Skin epidermis (tissue), 12 donors: ENCODE results near the gene TRPM8.
A peak's percentile ranks its signal among the peaks of the same experiment; 100 is the strongest.

Experiments
- H3K27ac ChIP-seq, 21 experiments: fragments of 200-600 bp; sonication (generic) in 11 of 21; one replicate each; pipeline ENCODE4 v1.5.0; 2020; ENCODE audit warnings: mild to moderate bottlenecking in 3 of 21, inconsistent platforms in 2 of 21, moderate library complexity in 2 of 21
- H3K4me3 ChIP-seq, 7 experiments: fragments of 200-600 bp; sonication (generic) in 2 of 7; one replicate each; pipeline ENCODE4 v1.5.0; 2020; ENCODE audit warnings: inconsistent platforms in 2 of 7, mild to moderate bottlenecking in 2 of 7, moderate library complexity in 1 of 7

TRPM8 gene

DNA sequence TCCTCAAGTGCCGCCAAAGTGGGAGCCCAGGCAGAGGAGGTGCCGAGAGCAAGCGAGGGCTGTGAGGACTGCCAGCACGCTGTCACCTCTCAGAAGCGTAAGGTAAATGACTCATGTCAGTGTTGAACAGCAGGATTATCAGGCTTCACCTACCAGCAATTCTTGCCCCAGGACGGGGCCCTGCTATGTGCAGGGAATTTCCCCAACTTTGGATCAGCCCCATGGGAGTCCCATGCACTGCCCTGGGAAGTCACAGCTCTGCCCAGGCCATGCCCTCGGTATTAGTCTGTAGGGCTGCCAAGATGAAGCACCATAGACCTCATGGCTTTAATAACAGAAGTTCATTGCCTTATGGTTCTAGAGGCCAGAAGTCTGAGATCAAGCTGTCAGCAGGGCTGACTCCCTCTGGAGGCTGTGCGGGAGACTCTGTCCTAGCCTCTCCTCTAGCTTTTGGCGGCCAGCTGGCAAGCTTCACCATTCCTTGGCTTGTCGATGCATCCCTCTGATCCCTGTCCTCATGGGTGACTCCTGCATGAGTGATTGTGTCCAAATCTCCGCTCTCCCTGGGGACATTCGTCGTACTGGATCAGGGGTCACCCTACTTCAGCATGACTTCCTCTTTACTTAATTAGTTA, 55.9 kb downstream of the TRPM8 start:
- peak overlapping the region in 1 of 21 experiments; percentile 20 for H3K27ac ChIP-seq
- H3K4me3 ChIP-seq, result no peak overlapping the region

DNA sequence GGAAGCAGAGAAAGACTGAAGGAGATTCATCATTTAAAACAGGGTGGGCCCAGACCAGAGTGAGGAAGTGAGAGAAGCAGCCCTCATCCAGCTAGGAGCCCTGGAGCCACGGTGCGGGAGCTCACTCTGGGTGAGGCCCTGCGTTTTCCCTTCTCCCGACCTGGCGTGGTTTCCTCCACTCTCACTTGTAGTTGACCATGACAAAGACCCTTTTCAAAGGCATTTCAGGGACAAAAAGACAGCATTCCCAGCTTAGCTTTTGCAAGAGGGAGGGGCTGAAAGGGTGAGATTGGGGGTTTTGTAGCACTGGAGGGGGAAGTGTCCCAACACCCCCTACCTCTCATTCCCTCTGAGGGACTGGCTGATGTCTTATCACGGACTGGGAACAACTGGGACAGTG, 56.6 kb downstream of the TRPM8 start:
- Histone ChIP-seq H3K4me3 (no peak overlapping the region), H3K27ac (peak overlapping the region in 1 of 21 experiments; percentile 32)

DNA sequence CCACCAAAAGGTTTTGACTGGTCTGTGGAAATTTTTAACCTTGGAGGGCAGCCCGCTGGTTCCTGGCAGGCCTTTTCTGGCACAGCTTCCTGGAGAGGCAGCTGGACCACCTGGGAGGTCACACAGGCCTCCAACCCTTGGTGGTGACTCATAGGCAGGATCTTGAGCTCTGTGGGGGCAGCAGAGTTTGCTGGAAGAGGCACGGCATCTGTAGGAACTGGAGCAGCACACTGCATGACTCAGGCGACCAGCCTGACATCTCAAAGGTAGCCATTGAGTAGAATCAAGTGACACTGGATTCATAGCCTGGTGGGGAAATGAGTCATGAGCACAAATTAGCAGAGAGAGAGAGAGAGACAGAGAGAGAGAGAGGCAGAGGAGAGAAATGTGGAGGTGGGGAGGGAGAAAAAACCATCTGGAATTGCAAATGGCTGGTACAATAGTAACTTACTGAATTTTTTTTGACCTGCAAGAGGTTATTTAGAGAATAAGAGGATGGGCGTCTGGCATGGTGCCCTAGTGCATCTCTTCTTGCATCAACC, 57.4 kb downstream of the TRPM8 start:
- H3K27ac ChIP-seq, result peak overlapping the region in 3 of 21 experiments; percentile 5 to 32 (median 26)

DNA sequence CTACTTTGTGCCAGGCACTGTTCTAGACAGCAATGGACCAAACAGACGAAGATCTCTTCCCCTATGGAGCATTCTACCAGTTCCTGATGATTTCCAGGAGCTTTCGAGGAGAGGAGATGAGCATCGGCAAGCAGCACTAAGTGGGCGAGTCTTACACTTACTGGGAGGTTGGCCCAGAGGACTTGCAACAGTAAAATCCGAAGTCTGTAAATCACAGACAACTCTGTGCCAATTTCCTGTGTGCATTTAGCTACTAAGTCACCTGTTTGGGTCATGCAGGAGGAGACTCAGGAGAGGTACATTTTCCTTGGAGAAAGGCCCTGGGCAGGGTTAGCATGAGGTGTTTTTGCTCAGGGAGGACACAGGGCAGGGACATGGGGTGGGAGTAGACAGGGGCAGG, 58.9 kb downstream of the TRPM8 start:
- Histone ChIP-seq H3K4me3 (no peak overlapping the region), H3K27ac (no peak overlapping the region)

More for the DNA sequence above, 57.4 kb downstream of the TRPM8 start:
- H3K4me3 ChIP-seq, result no peak overlapping the region

DNA sequence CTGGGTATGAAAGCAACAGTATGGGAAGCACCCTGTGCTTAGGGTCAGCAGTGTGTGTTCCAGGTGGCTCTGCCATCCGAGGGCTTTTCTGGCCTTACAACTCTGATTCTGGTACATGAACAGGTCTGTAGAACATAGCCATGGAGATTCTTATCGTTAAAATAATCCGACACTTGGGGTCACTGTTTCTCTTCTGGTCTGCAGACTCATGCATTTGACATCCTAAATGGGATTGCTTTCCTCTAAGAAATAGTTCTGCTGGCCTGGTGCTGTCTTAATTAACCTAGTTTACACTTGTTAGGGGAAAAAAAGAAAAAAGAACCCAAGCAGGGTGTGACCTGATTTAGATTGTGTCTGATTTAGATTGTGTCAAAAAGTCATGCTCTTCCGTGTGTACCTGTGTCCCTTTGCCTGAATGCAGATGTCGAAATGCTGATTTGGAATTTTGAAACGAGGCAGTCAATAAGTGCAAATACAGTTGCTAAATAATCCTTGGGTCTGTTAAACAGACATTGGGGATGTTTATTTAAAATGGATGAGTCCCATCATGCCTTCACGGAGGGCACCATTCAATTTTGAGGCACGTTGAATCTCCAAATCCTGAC, 59.6 kb downstream of the TRPM8 start:
- Histone ChIP-seq H3K27ac (peak overlapping the region in 2 of 21 experiments; percentile 17 to 46), H3K4me3 (no peak overlapping the region)

DNA sequence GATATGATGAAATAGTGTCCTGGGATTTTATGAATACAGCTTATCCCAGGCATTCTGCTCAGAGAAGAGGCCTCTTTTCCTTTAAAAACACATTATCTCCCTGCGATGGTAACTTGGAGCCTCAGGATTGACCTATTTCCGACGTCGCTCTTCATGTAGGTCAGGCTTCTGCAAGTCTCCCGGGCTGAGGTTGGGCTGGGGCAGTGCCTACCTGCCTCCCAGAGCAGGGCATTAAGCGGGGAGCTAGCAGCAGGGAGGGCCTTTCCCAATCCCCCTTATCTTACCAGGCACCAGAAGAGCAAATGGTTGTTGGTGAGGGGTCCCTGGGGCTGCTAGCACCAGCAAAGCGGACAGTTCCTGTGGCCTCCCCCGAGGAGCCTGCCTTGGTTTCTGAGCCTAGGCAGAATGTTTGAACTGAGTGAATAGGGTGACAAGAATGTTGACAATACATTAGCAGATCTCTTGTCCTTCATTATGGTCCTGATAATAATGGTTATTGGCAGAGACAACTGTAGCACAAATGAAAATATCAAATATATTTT, 60.2 kb downstream of the TRPM8 start:
- no peak overlapping the region for H3K4me3 ChIP-seq
- peak overlapping the region in 2 of 21 experiments; percentile 17 to 46 for H3K27ac ChIP-seq

DNA sequence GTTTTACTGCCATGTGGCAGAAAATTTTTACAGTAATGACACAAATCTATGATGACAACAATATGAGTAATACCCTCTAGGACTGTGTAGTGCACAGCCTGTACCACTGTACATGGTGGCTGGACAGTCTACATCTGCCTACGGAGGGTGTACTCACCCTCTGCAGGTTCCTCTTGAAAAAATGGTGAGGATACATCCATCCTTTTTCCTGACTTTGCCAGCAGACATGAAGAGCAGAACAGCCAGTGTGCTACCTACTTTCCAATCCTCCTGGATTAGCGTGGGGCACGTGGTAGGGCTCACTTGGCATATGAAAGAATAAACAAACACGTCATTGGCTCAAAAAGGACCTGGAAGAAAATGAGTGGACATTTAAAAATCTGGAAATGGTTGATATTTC, 62.6 kb downstream of the TRPM8 start:
- no peak overlapping the region for H3K4me3 ChIP-seq
- H3K27ac ChIP-seq, result no peak overlapping the region

DNA sequence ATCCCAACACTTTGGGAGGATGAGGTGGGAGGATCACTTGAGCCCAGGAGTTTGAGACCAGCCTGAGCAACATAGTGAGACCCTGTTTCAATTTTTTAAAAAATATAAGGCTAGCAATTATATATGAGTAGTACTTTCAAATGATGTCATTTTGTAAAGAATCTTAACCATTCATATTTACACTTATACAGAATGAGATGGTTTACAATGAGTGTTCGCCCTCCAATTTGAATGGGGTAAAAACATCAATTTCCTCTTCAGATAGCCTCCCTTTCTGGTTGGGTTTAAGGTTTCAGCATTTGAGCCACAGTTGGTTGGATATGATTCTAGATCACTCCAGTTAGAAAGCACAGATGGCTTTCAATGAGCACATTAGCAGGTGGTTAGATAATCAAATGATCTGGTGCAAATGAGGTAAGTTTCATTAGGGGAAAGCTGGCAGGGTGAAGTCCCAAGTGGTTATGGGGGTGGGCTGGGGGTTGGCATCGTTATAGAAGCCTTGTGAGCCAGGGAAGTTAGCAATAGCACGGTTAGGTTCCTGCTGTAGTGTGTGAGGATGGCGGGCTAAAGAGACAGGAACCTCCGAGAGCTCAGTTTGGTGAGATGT, 63.9 kb downstream of the TRPM8 start:
- no peak overlapping the region for H3K4me3 ChIP-seq
- peak overlapping the region in 4 of 21 experiments; percentile 23 to 82 (median 34) for H3K27ac ChIP-seq

DNA sequence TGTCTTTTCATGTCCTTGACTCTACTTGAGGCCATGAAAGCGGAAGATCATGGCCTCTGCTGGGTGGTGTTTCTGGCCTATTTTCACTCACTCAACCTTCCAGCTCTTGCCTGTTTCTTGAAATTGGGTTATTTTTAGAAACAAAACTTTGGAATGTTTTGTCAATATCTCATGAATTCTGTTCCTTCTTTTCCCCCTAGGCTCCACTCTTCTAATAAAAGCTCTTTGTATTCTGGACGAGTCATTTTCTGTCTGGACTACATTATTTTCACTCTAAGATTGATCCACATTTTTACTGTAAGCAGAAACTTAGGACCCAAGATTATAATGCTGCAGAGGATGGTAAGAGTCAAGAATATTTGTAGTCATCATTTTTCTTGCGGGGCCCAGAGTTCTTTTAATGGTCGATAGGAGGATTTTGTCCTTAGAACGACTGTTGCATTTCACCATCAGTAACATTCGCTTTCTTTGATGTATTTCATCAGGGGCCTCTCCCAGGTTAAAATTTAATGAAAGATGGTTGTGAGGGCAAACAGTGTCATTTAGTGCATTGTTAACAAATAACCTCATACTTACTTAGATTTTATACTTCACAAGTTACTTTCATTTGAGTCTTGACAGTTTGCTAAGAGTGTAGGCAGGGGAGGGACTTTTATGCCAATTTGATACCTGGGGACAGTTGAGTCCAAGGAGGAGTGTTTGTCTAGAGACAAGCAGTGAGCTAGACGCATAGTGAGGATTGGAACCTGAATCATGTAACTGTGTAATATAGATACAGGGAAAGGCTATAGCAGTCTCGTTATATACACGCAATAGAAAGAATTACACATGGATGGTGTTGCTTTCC, 64.6 kb downstream of the TRPM8 start:
- Histone ChIP-seq H3K27ac (peak overlapping the region in 5 of 21 experiments; percentile 23 to 82 (median 32)), H3K4me3 (no peak overlapping the region)

DNA sequence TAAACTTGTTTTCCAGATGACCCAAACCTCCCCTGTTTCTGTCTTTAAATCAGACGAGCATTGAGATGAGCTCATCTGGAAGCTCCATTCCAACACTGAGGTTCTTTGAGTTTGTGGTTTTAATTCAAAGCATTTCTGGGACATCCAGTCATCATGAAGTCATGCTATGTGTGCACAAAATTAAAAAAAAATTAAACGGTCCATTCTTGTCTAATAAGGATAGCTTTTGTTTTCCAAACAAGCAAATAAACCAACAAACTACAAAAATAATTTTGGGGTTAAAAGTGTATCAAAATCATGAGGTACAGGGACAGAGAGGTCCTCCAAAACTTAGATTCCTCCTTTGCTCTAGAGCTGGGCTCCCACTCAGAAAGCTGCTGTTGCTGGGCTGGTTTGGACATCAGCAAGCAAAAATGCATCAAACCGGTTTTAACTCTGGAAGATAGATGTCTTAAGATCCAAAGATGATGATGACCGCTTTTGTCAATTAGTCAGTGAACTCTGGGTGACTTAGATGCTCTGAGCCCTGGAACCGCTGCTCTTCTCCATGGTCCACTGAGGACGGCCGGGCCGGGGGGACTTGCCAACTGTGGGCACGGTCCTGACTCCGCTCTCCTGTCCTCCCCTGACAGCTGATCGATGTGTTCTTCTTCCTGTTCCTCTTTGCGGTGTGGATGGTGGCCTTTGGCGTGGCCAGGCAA, 65.4 kb downstream of the TRPM8 start:
- peak overlapping the region in 11 of 21 experiments; percentile 9 to 82 (median 61) for H3K27ac ChIP-seq
- H3K4me3 ChIP-seq, result no peak overlapping the region

DNA sequence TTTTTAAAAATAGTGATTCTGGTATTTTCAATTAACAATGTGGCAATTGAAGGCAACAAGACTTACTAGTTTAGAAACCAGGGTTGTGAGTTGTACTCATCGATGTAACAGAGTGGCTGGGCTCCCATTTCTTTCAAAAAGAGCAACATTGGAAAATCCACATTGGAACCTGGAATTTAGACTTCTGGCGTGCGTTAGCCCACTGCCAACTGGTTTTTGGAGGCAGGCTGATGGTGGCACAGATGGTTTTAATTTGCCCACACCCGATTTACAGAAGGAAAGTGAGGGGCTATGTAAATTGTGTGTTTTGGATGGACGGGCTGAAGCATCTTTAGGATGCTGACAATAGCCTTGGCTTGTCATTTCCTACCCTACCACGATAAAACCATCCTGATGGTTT, 66.3 kb downstream of the TRPM8 start:
- Histone ChIP-seq H3K27ac (peak overlapping the region in 6 of 21 experiments; percentile 58 to 82 (median 68)), H3K4me3 (no peak overlapping the region)

DNA sequence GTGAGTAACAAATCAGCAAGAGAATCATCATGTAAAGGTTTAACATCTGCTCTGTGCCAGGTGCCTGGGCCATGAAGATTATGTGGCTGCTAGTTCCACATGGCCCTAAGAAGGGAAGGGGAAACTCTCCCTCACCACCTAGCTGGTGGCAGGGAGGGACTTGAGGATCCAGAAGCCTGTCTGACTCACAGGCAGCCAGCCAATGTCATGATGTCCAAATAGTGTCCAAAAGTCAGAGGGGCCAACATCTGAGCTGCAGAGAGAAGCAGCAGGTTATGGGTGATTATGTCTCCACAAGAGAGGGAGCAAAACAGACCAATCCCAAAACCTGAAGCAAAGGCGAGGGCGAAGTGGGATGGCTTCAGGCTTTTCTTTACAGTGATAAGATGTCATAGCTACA, 71.4 kb downstream of the TRPM8 start:
- H3K4me3 ChIP-seq, result no peak overlapping the region
- H3K27ac ChIP-seq, result no peak overlapping the region

DNA sequence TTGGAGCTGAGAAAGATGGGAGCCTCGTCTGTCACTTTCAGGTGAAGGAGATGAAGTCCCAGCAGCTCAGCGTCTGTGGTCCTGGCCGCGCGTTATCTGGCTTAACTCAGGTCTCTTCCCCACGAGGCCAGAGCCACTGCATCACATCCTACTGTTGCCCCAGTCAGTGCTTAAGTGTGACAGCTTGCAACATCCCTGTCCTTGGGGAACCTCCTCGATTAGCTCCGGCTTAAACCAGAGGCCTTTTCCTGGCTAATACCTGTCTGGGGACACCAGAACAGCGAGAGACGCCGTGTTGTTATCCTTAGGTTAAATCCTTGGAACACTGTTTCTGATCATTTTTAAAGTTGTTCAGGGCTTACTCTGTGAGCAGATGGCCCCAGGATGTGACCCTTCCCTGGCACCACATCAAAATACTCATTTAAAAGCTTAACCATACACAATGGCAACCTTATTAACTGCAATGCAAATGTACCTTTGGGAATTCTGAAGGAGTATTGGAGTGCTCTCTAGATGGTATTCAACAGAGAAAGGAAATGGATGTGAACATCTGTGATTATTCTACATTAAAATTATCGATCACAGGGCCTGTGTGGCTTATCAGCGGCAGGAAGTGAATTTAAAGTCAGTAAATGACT, 72.2 kb downstream of the TRPM8 start:
- no peak overlapping the region for H3K4me3 ChIP-seq
- H3K27ac ChIP-seq, result peak overlapping the region in 1 of 21 experiments; percentile 21

DNA sequence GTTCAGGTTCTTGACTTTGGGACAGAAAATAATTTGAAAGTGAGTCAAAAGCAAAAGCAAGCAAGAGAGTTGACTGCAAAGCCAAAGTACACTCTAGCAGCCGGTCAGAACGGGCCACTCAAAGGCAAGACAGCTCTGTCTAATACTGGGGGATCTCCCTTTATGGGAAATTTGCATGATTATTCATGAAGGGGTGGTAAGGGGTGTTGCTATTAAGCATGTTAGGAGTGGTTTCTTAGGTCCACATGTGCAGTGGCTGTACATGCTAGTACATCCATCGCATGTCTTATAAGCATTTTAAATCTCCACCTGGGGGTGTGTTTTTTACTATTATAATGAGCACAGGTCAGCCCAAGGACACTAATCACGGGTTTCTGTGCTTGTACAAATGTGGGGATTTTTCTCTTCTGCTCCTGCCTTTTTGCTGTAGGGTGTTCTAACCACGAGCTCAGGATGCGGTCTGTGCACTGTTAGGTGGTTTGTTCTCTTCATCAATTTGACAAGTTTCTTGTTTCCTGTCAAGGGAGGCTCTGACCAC, 73.2 kb downstream of the TRPM8 start:
- H3K4me3 ChIP-seq, result no peak overlapping the region

DNA sequence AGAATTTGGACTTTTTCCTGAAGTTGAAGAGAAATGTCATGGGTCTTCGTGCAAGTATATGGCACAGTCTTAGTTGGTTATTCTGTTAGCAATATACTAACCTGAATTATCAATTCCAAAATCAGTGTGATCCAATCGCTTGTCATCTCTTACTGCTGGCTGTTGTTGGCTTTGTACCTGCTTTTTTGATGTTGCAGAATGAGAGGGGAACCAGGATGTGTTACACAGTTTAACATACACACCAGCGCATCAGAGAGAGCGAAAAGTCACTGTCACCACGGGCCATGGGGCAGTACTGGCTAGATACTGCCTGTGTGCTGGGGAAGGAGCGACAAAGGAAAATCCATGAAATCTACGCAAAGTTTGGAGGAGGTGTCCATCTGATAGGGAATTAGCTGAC, 74.0 kb downstream of the TRPM8 start:
- Histone ChIP-seq H3K4me3 (no peak overlapping the region), H3K27ac (peak overlapping the region in 6 of 21 experiments; percentile 5 to 62 (median 52))

More for the DNA sequence above, 73.2 kb downstream of the TRPM8 start:
- H3K27ac ChIP-seq, result peak overlapping the region in 4 of 21 experiments; percentile 44 to 62 (median 52)

DNA sequence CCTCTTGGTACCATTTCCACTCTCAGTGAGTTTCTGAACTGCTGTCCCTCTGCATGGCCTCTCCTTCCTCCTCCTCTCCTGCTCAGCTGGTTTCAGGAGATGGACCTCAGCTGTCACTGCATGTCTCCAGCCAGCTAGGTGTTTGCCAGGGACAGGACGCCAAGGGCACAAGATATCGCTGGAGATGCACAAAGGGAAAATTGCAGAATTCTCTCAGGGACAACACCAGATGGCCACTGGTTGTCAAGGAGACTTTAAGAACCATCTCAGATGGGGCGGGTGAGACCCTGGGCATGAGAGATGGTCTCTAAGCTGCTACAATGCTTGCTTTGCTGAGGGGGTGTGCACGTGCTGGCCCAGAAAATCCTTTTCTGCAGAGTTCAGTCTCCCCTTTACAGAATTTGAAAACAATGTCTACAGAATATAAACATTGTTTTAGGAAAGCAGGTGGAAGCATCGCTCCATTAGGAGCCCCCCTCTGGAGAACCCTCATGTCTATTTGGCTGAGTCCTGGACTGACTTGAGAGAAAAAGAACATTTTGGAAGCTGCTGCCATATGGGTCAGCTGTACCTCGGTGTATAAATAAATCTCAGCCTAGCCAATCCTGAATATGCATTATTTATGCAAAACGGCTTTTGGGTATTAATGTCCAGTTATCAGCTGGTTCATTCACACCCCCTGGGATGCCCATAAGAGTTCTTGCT, 75.5 kb downstream of the TRPM8 start:
- Histone ChIP-seq H3K4me3 (no peak overlapping the region), H3K27ac (peak overlapping the region in 1 of 21 experiments; percentile 62)

DNA sequence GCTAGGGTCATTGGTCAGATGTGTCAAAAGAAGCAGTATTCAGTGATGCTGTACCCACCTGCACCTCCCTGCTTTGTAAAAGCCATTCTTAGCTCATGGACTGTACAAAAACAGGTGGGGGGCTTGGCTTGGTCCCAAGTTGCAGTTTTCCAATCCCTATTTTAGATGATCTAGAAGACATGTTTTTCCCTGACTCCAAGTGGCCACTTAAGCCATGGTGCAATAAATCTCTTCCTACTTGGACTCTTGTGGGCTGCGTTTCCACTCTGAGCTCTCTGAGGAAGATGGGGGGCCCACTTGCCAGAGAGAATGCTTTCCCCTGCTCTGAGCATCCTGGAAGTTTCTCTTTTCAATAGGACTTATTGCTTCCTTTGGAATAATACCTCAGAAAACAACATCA, 76.3 kb downstream of the TRPM8 start:
- no peak overlapping the region for H3K4me3 ChIP-seq
- H3K27ac ChIP-seq, result peak overlapping the region in 1 of 21 experiments; percentile 7

DNA sequence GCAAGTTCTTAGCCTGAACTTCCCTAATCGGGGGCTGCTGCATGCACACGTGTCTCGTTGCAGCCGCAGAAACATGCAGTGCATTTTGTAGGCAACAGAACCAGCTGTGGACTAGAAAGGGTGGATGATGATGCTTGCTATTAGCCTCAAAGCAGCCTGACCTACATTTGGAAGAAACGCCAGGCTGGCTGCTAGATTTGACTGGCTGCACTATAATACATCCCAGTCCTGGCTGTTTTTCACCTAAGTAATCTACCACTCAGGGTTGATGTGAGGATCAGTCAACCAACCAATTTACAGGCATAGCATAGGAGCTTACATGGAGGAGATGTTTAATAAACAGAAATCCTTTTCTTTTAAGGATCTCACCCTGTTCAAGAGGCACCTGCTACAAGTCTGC, 77.0 kb downstream of the TRPM8 start:
- H3K4me3 ChIP-seq, result no peak overlapping the region
- no peak overlapping the region for H3K27ac ChIP-seq
